GM21723 (cell line): Measurements from ENCODE around the gene C13orf46.
"Not testable (repeated sequence)": the region's sequence is repeated elsewhere in the genome, so short reads cannot be mapped to it uniquely, and the experiment has no call there.

Experiments
- ATAC-seq: cut with Tn5 transposase; IDR thresholded peaks from one replicate; pipeline ENCODE4 v1.9.1; 2021; ENCODE audit warnings: mild to moderate bottlenecking, moderate library complexity; ENCODE audit not compliant: unreplicated experiment

The C13orf46 gene

GRCh38 chr13:113973218-113974164 lies at the start of gene C13orf46:
TSS of gene C13orf46 (minus strand) at chr13:113974076. CDS start at chr13:113973997, 79 bp downstream.
- no peak for ATAC-seq

DNA sequence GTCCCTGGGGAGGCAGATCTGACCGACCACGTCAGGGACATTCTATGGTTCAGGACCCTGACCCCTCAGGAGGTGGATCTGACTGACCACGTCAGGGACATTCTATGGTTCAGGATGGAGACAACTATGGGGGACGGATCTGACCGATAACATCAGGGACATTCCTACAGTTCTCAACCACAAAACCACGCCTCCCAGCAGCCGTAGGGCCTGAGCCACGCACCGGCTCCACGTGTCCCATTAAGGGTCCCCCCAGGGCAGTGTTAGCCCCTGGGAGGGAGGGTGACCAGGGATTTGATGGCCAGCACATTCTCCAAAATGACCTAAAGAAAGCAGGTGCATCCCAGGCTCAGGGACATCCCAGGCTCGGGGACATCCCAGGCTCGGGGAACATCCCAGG lies 49.0 kb upstream of the C13orf46 start:
- no peak for ATAC-seq

- ATAC-seq = no peak
These were observed 48.4 kb upstream of the C13orf46 start for GRCh38 chr13:114022309-114022669.

- no peak for ATAC-seq
These were observed 47.8 kb upstream of the C13orf46 start for GRCh38 chr13:114021464-114022308.

- ATAC-seq = no peak
These were observed 47.0 kb upstream of the C13orf46 start for GRCh38 chr13:114020750-114021463.

DNA sequence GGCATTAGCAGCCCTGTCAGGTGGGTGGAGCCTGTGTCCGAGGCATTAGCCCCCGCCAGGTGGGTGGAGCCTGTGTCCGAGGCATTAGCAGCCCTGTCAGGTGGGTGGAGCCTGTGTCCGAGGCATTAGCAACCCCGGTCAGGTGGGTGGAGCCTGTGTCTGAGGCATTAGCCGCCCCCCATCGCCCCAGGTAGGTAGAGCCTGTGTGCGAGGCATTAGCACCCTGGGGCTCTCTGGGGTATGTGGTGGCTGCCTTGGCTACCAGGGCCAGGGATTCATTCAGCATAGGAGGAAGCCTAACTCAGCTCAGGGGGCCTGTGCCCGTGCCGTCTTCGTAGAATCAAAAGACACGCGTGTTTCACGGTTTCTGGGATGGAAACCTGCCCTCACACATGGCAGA lies 46.3 kb upstream of the C13orf46 start:
- ATAC-seq = not testable (repeated sequence)

- no peak for ATAC-seq
These were observed 45.5 kb upstream of the C13orf46 start for GRCh38 chr13:114019367-114019766.

DNA sequence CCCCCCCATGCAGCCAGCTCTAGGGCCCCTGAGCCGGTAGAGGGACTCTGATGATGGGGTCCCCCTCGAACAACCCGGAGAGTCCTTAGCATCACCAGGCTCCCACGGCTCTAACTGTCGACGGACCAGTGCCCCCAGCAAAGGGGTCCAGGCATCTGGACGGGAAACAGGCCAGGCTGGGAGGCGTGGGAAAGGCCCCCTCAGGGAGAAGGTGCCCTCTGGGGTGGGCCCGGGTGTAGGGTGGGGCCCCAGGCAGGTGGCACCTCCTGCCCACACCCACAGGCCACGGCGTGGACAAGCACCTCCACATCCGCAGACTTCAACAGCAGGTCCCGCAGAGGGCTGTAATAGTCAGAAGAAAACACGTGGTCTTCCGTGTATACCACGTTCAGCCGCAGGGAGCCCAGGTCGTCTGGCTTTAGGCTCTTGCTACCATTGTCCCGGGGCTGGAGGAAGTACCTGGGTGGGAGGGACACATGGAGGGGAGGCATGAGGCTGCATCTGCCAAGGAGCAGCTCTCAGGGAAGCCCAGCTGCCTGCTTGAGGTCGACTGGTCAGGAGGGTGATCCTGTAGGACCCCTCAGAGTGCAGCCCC lies 44.7 kb upstream of the C13orf46 start:
- ATAC-seq = no peak

GRCh38 chr13:114017966-114018365 lies 44.1 kb upstream of the C13orf46 start:
- ATAC-seq = no peak

GRCh38 chr13:114017028-114017630 lies 43.3 kb upstream of the C13orf46 start:
- no peak for ATAC-seq

DNA sequence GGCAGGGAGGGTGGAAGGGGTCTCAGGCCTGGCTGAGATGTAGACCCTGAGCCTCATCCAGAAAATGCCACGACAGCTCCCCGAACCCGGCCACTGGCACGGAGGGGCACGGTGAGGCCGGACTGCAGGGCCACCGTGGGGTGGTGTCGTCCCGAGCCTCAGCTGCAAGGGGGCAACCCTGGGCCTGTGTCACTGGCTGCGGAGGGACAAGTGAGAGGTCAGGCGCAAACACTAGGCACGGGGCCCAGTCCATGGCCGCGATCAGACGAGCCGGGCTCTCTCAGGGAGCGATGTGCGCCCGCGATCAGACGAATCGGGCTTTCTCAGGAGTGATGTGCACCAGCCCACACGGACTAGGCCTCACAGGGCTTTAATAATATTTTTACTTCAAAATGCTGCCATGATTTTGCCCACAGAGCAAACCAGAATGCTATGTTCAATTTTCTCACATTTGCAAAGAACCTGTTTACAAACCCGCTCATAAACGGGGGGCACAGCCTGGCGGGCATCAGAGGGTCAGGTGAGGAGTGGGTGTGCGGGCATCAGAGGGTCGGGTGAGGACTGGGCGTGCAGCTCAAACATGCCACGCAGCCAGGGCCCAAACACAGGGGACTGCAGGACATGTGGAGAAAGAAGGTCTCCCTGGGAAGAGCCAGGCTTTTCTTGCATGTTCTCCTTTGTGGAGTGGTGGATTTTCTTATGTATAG lies 42.6 kb upstream of the C13orf46 start:
- no peak for ATAC-seq

DNA sequence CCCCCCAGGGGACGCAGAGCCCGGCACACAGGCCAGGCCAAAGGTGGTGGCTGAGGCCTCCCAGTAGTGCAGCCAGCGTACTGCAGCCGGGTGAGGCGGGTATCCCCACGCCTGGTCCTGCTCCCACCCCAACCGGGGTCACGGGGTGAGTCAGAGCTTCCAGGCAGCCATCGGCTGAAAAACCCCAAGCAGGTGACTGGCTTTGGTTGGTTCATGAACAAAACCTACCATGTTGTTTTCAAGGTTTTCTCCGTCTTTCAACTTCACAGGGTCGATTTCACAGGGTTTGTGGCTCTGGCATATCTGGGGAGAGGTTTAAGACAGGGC lies 42.1 kb upstream of the C13orf46 start:
- ATAC-seq = no peak

DNA sequence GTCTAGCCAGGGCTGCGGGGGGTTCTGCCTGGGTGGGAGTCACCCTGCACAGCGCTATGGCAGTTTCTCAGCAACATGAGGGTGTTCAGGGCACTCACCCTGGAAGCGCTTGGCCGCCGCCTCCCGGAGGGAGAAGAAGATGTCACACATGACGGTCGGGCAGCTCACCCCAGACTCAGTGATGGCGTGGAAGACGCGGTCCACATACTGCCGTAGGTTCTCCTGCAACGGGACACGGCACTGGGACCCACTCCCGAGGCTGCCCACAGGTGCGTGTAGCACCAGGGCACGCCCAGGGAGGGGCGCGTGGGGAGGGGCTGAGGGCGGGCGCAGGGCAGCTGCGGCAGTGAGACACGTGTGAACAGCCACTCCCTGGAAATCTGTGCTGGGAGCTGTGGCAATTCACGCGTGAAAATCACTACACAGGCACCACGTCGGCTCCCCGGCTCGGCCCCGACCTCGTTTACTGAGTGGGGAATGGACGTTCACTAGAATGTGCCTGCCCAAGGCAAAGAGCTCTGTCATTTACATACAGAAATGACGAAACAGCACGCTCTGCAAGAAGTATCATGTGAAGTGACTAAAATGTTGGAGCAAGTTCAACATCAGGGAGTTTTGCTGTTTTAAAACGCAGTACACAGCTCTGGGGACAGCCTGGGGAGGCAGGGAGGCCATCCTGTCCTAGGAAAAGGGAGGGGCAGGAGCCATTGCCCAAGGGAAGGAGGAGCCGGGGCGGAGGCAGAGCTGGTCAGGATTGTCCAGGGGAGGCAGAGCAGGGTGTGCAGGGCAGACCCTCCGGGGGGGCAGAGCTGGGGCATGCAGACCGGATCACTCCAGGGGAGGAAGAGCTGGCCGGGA lies 41.5 kb upstream of the C13orf46 start:
- ATAC-seq = no peak

DNA sequence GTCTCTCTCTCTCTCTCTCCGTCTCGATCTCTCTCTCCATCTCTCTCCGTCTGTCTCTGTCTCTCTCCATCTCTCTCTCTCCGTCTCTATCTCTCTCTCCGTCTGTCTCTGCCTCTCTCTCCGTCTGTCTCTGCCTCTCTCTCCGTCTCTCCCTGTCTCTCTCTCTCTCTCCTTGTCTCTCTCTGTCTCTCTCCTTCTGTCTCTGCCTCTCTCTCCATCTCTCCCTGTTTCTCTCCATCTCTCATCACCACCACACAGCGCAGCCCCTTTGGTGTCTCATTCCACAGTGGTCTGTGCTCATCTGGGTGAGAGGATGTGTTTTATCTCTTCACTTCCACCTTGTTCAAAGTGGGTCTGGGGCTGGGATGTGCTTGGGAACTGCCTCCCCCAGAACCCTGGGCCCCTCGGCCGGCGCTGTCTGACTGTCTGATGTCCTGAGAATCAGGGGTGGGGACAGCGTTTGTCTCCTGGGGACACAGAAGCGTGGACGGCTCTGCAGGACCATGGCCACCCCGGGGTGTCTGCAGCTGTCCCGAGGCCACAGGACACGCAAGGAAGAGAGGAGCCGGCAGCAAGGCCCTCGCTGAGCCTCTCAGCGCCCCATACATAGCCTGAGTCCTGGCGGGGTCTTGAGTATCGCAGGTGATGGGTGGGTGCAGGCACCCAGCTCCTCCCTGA lies 40.2 kb upstream of the C13orf46 start:
- ATAC-seq = no peak

GRCh38 chr13:114013336-114013735 lies 39.5 kb upstream of the C13orf46 start:
- ATAC-seq = no peak

DNA sequence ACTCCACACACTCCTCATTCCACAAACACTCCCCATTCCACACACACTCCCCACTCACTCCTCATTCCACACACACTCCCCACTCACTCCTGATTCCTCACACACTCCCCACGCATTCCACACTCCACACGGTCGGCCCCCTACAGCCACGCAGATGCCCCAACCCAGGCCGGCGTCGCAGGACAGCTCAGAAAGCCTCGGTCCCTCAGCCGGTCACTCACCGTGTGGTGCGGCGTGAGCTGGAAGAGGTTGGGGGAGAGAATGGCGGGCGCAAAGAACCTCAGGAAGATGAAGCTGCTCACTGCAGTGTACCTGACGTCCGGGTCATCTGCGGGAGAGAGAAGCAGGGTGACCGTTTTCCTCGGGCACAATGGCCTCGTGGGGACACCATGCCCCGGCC lies 39.0 kb upstream of the C13orf46 start:
- no peak for ATAC-seq

- ATAC-seq = no peak
These were observed 38.3 kb upstream of the C13orf46 start for GRCh38 chr13:114012141-114012540.

DNA sequence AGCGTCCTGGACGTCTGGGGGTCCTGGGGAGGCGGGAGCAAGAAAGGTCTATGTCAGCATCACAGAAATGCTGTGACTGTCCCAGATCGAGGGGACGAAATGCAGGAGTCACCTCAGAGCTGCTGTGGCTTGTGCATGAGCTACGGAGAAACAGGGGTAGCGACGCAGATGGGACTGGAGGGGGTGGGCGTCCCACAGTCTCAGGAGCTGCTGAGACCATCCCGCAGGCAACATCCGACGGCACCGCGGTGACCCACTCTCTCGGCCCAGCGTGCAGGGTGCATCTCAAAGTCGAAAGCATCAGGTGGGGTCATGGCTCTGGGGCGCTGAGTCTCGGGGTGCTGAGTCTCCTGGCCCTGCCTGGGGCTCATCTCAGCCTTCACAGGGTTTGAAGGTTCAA lies 37.4 kb upstream of the C13orf46 start:
- no peak for ATAC-seq
